ENCODE results near the gene CDKN1B. TPM values are rescaled to one million over a fixed set of nuclear protein-coding genes. Genes with fewer than 3 reads are reported as not detected.

CDKN1B gene
- total RNA-seq, 1 donor from 2014 or later = 36.0 TPM

DNA sequence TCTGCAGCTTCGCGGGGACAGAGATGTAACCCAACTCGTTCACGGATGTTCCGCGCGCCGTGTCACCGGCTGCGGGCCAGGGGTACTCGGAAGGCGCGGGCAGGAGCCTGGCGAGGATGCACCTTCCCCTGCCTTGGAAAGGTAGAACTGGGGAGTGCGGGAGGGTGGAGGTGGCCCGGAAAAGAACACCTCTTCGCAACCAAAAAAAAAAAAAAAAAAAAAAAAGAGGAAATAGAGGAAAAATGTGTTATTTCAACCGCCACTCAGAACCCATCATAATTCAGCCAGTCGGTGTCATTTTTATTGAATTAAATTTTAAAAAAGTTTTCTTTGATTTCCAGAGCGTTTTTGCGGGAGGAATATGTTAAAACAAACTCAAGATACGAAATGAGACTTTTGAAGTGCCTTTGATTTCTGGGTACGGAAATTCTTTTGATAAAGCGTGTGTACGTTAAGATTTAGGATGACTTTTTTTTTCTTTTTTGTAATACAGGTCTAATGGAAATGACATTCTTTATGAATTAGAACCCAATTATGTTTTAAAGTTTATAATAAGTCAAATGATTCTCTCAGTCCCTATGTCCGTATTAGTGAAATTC is 8.9 kb downstream of the CDKN1B start:
- H3K4me3 Mint-ChIP-seq (ENCODE audit: unreplicated experiment) = peak overlapping the region; percentile 92
- DNase-seq = no peak
- peak overlapping the region; percentile 60 for H3K27ac Mint-ChIP-seq (ENCODE audit: unreplicated experiment)
- peaks cover 2% of the 10 kb centered on the region for H3K4me1 Mint-ChIP-seq (ENCODE audit: low read depth, unreplicated experiment)
- H3K36me3 Mint-ChIP-seq (ENCODE audit: unreplicated experiment) = no peaks in the 10 kb centered on the region
- H3K9me3 Mint-ChIP-seq (ENCODE audit: unreplicated experiment) = peaks cover 10% of the 10 kb centered on the region
- peaks cover 1% of the 10 kb centered on the region for H3K27me3 Mint-ChIP-seq (ENCODE audit: unreplicated experiment)
- no peak for TF ChIP-seq CTCF (IDR thresholded peaks at IDR 0.05; ENCODE audit: partially characterized antibody, unreplicated experiment)

DNA sequence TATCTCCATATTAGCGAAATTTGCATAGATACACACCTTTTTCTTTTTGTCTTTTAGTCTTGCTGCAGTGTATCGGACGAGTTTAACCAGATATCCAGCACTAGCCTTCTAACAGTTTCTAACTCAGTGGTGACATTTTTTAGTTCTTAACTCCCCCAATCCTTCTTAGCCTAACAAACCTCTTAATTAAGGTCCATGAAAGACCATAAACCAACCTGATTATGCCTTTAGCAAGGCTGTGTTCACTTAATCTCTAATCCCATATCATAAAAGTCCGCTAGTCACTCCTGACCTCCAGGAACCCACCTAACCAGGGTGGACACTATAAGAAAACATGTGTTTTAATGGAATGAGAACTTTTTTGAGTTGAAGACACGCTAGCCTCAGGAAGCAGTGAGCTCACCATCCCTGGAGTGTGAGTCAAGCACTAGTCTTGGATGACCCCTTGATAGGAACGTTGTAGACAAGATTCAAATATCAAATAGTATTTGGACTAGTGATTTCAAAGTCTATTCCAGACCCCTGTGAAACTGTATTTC is 9.5 kb downstream of the CDKN1B start:
- no peak for TF ChIP-seq CTCF (IDR thresholded peaks at IDR 0.05; ENCODE audit: partially characterized antibody, unreplicated experiment)
- Mint-ChIP-seq H3K27me3 (ENCODE audit: unreplicated experiment) (peaks cover 1% of the 10 kb centered on the region), H3K4me3 (ENCODE audit: unreplicated experiment) (peak overlapping the region; percentile 92), H3K9me3 (ENCODE audit: unreplicated experiment) (peaks cover 10% of the 10 kb centered on the region), H3K4me1 (ENCODE audit: low read depth, unreplicated experiment) (peaks cover 2% of the 10 kb centered on the region), H3K27ac (ENCODE audit: unreplicated experiment) (peak overlapping the region; percentile 24), H3K36me3 (ENCODE audit: unreplicated experiment) (no peaks in the 10 kb centered on the region)
- DNase-seq = no peak

DNA sequence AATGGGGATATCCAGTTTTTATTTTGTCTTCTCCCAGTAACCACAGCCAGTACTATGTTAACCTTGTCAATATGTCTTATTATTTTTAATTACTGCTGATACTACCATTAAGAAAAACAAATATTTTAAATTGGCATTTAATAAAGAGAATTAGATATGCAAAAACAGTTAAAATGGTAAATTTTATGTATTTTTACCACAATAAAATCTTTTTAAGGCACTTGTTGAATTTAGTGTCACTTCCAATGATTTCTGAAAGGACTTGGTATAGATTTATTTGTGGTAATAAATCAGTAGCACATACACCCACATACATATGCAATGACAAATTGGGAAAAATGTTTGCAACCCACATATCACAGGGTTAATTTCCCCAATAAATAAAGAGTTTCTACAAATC is 14.0 kb downstream of the CDKN1B start:
- no peaks in the 10 kb centered on the region for H3K9me3 Mint-ChIP-seq (ENCODE audit: unreplicated experiment)
- no peaks in the 10 kb centered on the region for H3K36me3 Mint-ChIP-seq (ENCODE audit: unreplicated experiment)
- H3K4me1 Mint-ChIP-seq (ENCODE audit: low read depth, unreplicated experiment) = peaks cover 2% of the 10 kb centered on the region
- DNase-seq = no peak
- no peak overlapping the region for H3K27ac Mint-ChIP-seq (ENCODE audit: unreplicated experiment)
- H3K27me3 Mint-ChIP-seq (ENCODE audit: unreplicated experiment) = no peaks in the 10 kb centered on the region
- H3K4me3 Mint-ChIP-seq (ENCODE audit: unreplicated experiment) = no peak overlapping the region
- no peak for TF ChIP-seq CTCF (IDR thresholded peaks at IDR 0.05; ENCODE audit: partially characterized antibody, unreplicated experiment)

GRCh38 chr12:12731785-12732184 is 14.6 kb downstream of the CDKN1B start:
- TF ChIP-seq CTCF (IDR thresholded peaks at IDR 0.05; ENCODE audit: partially characterized antibody, unreplicated experiment) = no peak
- no peak overlapping the region for H3K27ac Mint-ChIP-seq (ENCODE audit: unreplicated experiment)

GRCh38 chr12:12733118-12733517 is 15.9 kb downstream of the CDKN1B start:
- H3K27me3 Mint-ChIP-seq (ENCODE audit: unreplicated experiment) = no peaks in the 10 kb centered on the region
- H3K36me3 Mint-ChIP-seq (ENCODE audit: unreplicated experiment) = no peaks in the 10 kb centered on the region
- no peak for DNase-seq

More at GRCh38 chr12:12731785-12732184, 14.6 kb downstream of the CDKN1B start:
- no peaks in the 10 kb centered on the region for H3K36me3 Mint-ChIP-seq (ENCODE audit: unreplicated experiment)
- no peaks in the 10 kb centered on the region for H3K4me1 Mint-ChIP-seq (ENCODE audit: low read depth, unreplicated experiment)
- H3K9me3 Mint-ChIP-seq (ENCODE audit: unreplicated experiment) = no peaks in the 10 kb centered on the region
- DNase-seq = no peak
- H3K27me3 Mint-ChIP-seq (ENCODE audit: unreplicated experiment) = no peaks in the 10 kb centered on the region
- H3K4me3 Mint-ChIP-seq (ENCODE audit: unreplicated experiment) = no peak overlapping the region

More at GRCh38 chr12:12733118-12733517, 15.9 kb downstream of the CDKN1B start:
- H3K4me3 Mint-ChIP-seq (ENCODE audit: unreplicated experiment) = no peak overlapping the region
- H3K27ac Mint-ChIP-seq (ENCODE audit: unreplicated experiment) = no peak overlapping the region
- no peaks in the 10 kb centered on the region for H3K4me1 Mint-ChIP-seq (ENCODE audit: low read depth, unreplicated experiment)
- peaks cover 2% of the 10 kb centered on the region for H3K9me3 Mint-ChIP-seq (ENCODE audit: unreplicated experiment)
- TF ChIP-seq CTCF (IDR thresholded peaks at IDR 0.05; ENCODE audit: partially characterized antibody, unreplicated experiment) = no peak
